ENCODE results near the gene AK8.

GRCh38 chr9:132749306-132749705 lies 128.8 kb downstream of the AK8 start:
- TF ChIP-seq, protein P1, sequence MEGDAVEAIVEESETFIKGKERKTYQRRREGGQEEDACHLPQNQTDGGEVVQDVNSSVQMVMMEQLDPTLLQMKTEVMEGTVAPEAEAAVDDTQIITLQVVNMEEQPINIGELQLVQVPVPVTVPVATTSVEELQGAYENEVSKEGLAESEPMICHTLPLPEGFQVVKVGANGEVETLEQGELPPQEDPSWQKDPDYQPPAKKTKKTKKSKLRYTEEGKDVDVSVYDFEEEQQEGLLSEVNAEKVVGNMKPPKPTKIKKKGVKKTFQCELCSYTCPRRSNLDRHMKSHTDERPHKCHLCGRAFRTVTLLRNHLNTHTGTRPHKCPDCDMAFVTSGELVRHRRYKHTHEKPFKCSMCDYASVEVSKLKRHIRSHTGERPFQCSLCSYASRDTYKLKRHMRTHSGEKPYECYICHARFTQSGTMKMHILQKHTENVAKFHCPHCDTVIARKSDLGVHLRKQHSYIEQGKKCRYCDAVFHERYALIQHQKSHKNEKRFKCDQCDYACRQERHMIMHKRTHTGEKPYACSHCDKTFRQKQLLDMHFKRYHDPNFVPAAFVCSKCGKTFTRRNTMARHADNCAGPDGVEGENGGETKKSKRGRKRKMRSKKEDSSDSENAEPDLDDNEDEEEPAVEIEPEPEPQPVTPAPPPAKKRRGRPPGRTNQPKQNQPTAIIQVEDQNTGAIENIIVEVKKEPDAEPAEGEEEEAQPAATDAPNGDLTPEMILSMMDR (conservative IDR thresholded peaks at IDR 0.05; ENCODE audit: low read depth, low read length), result no peak
- TF ChIP-seq POLR2A (IDR thresholded peaks at IDR 0.05; ENCODE audit: low read depth, low read length) (no peak), RFX5 (IDR thresholded peaks at IDR 0.05; ENCODE audit: low read depth, low read length) (no peak)

Measured in IMR-90 (cell line).